Activated B cell treated with CpG ODN at 0.5 μM for 24 hours (primary cell): Measurements from ENCODE around the gene ZSWIM5. TPM values are rescaled to one million over a fixed set of nuclear protein-coding genes. Genes with fewer than 3 reads are reported as not detected.

Experiments used
- ATAC-seq: fragments of 200-7000 bp; cut with Tn5 transposase; one replicate; pipeline ENCODE4 v1.10.0; 2021; ENCODE audit warnings: low read depth, mild to moderate bottlenecking, moderate library complexity
- CTCF ChIA-PET: fragments of 350-600 bp; sonication (Branson Sonifier 250); formaldehyde crosslinking; loops from one replicate; lab custom pipeline; 2021; ENCODE audit warnings: antibody characterized with exemption; lab: Charles Lee
- POLR2A ChIA-PET: fragments of 350-600 bp; sonication (Branson Sonifier 250); formaldehyde crosslinking; loops from one replicate; lab custom pipeline; 2021; ENCODE audit warnings: antibody characterized with exemption; lab: Charles Lee
- DNase-seq: peaks from one replicate; pipeline ENCODE4 v3.0.0; 2022
- H3K27ac Mint-ChIP-seq: one replicate; pipeline ENCODE4 v1.8.0; 2020; ENCODE audit warnings: mixed read lengths
- H3K27me3 Mint-ChIP-seq: one replicate; pipeline ENCODE4 v1.8.0; 2021; ENCODE audit warnings: mixed read lengths
- H3K36me3 Mint-ChIP-seq: one replicate; pipeline ENCODE4 v1.8.0; 2021; ENCODE audit warnings: low read depth, mixed read lengths
- H3K4me1 Mint-ChIP-seq: one replicate; pipeline ENCODE4 v1.8.0; 2021; ENCODE audit warnings: mixed read lengths
- H3K4me3 Mint-ChIP-seq: one replicate; pipeline ENCODE4 v1.8.0; 2020; ENCODE audit warnings: mild to moderate bottlenecking, mixed read lengths
- H3K9me3 Mint-ChIP-seq: one replicate; pipeline ENCODE4 v1.8.0; 2020; ENCODE audit warnings: mixed read lengths
- CTCF ChIP-seq: fragments of 200-600 bp; IDR thresholded peaks from one replicate; pipeline ENCODE4 v1.8.0; 2022; ENCODE audit warnings: antibody characterized with exemption, mild to moderate bottlenecking
- intact Hi-C: fragments of 100-400 bp; cut with micrococcal nuclease; formaldehyde crosslinking; loops from one replicate; pipeline ENCODE4 v1.15.1; 2024
- total RNA-seq: library from RNA; stranded (reverse); gene quantifications from 2 replicates; pipeline ENCODE4 v1.2.3, GENCODE V29; 2022

The ZSWIM5 gene
- total RNA-seq, 1 donor from 2014 or later, result 1.6 TPM

- DNase-seq, result no peak
- intact Hi-C loops, result no loop called here
- H3K4me1 Mint-ChIP-seq, result peaks cover 7% of the 10 kb centered on the region
These were observed 173.0 kb downstream of the ZSWIM5 start for GRCh38 chr1:45033356-45033755.

GRCh38 chr1:45032837-45033236 is 173.6 kb downstream of the ZSWIM5 start:
- Mint-ChIP-seq H3K9me3 (no peaks in the 10 kb centered on the region), H3K4me3 (no peak overlapping the region), H3K4me1 (peaks cover 7% of the 10 kb centered on the region), H3K36me3 (no peaks in the 10 kb centered on the region), H3K27me3 (no peaks in the 10 kb centered on the region), H3K27ac (peak overlapping the region; percentile 11)
- POLR2A ChIA-PET, result interaction anchor here (1.1 kb wide), 1 partner anchor 11 kb away, joined by 3 read pairs; no protein-coding TSS in a partner anchor
- DNase-seq (no peak), ATAC-seq (no peak)
- CTCF ChIA-PET, result no interaction called here
- intact Hi-C loops, result no loop called here
- no peak for TF ChIP-seq CTCF

More at GRCh38 chr1:45033356-45033755, 173.0 kb downstream of the ZSWIM5 start:
- ChIA-PET CTCF (interaction anchor here (1.0 kb wide), 1 partner anchor 13 kb away, joined by 3 read pairs; no protein-coding TSS in a partner anchor), POLR2A (interaction anchor here (0.7 to 1.1 kb wide), 4 partner anchors 9 to 407 kb away, joined by 3 to 5 read pairs (median 4); no protein-coding TSS in a partner anchor)
- TF ChIP-seq CTCF, result no peak
- ATAC-seq, result peak; percentile 45
- Mint-ChIP-seq H3K27ac (peak overlapping the region; percentile 6), H3K36me3 (no peaks in the 10 kb centered on the region), H3K4me3 (no peak overlapping the region), H3K9me3 (no peaks in the 10 kb centered on the region), H3K27me3 (no peaks in the 10 kb centered on the region)

GRCh38 chr1:45026446-45026845 is 180.0 kb downstream of the ZSWIM5 start:
- no peaks in the 10 kb centered on the region for H3K36me3 Mint-ChIP-seq
- peaks cover 3% of the 10 kb centered on the region for H3K27me3 Mint-ChIP-seq
- POLR2A ChIA-PET, result no interaction called here
- CTCF ChIA-PET, result no interaction called here
- no peak overlapping the region for H3K4me3 Mint-ChIP-seq
- H3K4me1 Mint-ChIP-seq, result no peaks in the 10 kb centered on the region
- no peaks in the 10 kb centered on the region for H3K9me3 Mint-ChIP-seq
- no peak for TF ChIP-seq CTCF
- DNase-seq (no peak), ATAC-seq (no peak)
- H3K27ac Mint-ChIP-seq, result no peak overlapping the region
- intact Hi-C loops, result no loop called here

- intact Hi-C loops, result no loop called here
- Mint-ChIP-seq H3K4me1 (no peaks in the 10 kb centered on the region), H3K36me3 (no peaks in the 10 kb centered on the region), H3K27me3 (peaks cover 3% of the 10 kb centered on the region), H3K9me3 (no peaks in the 10 kb centered on the region), H3K27ac (no peak overlapping the region), H3K4me3 (no peak overlapping the region)
- ATAC-seq, result no peak
- ChIA-PET CTCF (no interaction called here), POLR2A (no interaction called here)
- no peak for TF ChIP-seq CTCF
- no peak for DNase-seq
These were observed 182.7 kb downstream of the ZSWIM5 start for GRCh38 chr1:45023663-45024062.

- H3K4me3 Mint-ChIP-seq, result no peak overlapping the region
- ChIA-PET POLR2A (interaction anchor here (1.0 to 1.6 kb wide), 3 partner anchors 285 to 321 kb away, joined by 3 to 8 read pairs (median 5); partner anchors contain the start of genes MUTYH and TOE1), CTCF (interaction anchor here (1.0 to 10.9 kb wide), 5 partner anchors 32 to 474 kb away, joined by 3 to 227 read pairs (median 4); partner anchors contain the start of gene TESK2)
- no peak for DNase-seq
- H3K27ac Mint-ChIP-seq, result no peak overlapping the region
- no peaks in the 10 kb centered on the region for H3K9me3 Mint-ChIP-seq
- peak; percentile 81 for ATAC-seq
- H3K36me3 Mint-ChIP-seq, result peaks cover 13% of the 10 kb centered on the region
- intact Hi-C loops, result loop anchor here (1.0 kb wide), 1 partner anchor 282 kb away; no protein-coding TSS in a partner anchor
- H3K27me3 Mint-ChIP-seq, result no peaks in the 10 kb centered on the region
- peaks cover 11% of the 10 kb centered on the region for H3K4me1 Mint-ChIP-seq
- TF ChIP-seq CTCF, result no peak
These were observed 187.7 kb downstream of the ZSWIM5 start for GRCh38 chr1:45018599-45019230.
